ENCODE results near the gene DEUP1. TPM values are rescaled to one million over a fixed set of nuclear protein-coding genes. Genes with fewer than 3 reads are reported as not detected.

DEUP1 gene
- total and polyA plus RNA-seq, 2 donors (not counting 1 experiment from before 2014, with no cell fraction given), result not detected

DNA sequence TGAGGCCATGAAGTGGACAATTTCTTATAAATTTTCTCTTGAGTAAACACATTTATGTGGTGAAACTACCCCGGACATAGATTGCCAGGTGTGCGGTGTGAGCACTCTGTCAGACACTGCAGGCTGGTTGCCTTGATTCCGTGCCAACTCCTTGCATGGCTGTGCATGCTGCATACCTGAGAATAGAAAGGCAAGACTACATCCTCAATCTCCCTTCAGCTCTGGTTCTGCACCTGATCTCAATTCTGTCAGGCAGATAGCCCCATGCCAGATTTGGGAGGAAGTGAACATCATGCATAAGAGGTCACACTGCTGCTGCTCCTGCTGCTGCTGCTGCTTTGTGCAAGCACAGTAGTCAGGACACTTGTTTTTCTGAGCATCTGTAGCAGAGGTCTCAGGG is 42.5 kb upstream of the DEUP1 start:
- no peak for TF ChIP-seq EZH2 (IDR thresholded peaks at IDR 0.05; ENCODE audit: low read length, missing control alignments)
- TF ChIP-seq, protein P1, sequence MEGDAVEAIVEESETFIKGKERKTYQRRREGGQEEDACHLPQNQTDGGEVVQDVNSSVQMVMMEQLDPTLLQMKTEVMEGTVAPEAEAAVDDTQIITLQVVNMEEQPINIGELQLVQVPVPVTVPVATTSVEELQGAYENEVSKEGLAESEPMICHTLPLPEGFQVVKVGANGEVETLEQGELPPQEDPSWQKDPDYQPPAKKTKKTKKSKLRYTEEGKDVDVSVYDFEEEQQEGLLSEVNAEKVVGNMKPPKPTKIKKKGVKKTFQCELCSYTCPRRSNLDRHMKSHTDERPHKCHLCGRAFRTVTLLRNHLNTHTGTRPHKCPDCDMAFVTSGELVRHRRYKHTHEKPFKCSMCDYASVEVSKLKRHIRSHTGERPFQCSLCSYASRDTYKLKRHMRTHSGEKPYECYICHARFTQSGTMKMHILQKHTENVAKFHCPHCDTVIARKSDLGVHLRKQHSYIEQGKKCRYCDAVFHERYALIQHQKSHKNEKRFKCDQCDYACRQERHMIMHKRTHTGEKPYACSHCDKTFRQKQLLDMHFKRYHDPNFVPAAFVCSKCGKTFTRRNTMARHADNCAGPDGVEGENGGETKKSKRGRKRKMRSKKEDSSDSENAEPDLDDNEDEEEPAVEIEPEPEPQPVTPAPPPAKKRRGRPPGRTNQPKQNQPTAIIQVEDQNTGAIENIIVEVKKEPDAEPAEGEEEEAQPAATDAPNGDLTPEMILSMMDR (conservative IDR thresholded peaks at IDR 0.05 in 1 of 2, IDR thresholded peaks at IDR 0.05 in 1 of 2; ENCODE audit: low read depth in 1 of 2, low read length in 2 of 2), result no peak

DNA sequence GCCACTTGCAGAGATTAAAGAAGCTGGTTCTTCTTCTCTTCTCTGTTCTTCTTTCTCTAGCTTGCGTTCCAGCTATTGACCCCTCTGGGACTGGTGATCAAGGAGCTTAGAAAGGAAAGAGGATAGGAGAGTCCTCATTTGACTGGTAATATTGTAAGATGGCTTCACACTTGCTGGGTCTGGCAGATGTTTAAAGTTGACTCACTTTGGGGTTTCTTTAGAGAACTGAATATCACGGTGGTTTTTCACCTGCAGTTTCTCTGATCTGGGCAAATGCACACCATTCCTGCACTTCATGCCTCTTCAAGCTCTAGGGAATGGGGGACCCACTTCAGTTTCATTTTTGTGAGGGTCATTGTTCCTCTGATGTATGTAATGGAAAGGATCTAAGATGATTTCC is 41.8 kb upstream of the DEUP1 start:
- TF ChIP-seq EZH2 (IDR thresholded peaks at IDR 0.05; ENCODE audit: low read length, missing control alignments), result no peak
- TF ChIP-seq, protein P1 (conservative IDR thresholded peaks at IDR 0.05 in 1 of 2, IDR thresholded peaks at IDR 0.05 in 1 of 2; ENCODE audit: low read depth in 1 of 2, low read length in 2 of 2), result no peak
- no peak overlapping the region for H3K9ac ChIP-seq (ENCODE audit: insufficient read depth, low read length)
- H2AFZ ChIP-seq (ENCODE audit: low read length), result no peak overlapping the region
- no peaks in the 10 kb centered on the region for H3K36me3 ChIP-seq (ENCODE audit: control insufficient read depth, insufficient read depth, low read length)
- no peak overlapping the region for H3K4me3 ChIP-seq (replicated peaks in 1 of 4; ENCODE audit: control extremely low read depth in 1 of 4, insufficient read depth in 1 of 4, low read depth in 3 of 4, low read length in 4 of 4)
- no peak for DNase-seq (ENCODE audit: low read depth in 2 of 2)
- H3K4me1 ChIP-seq (ENCODE audit: control insufficient read depth, extremely low read depth, insufficient read depth, low read length), result no peaks in the 10 kb centered on the region
- H3K4me2 ChIP-seq (ENCODE audit: extremely low read depth, insufficient read depth, low read length), result no peak overlapping the region
- H3K9me3 ChIP-seq (ENCODE audit: control insufficient read depth, insufficient read depth, low read depth, low read length), result no peaks in the 10 kb centered on the region
- no peaks in the 10 kb centered on the region for H4K20me1 ChIP-seq (ENCODE audit: control insufficient read depth, extremely low read depth, insufficient read depth, low read length)
- no peaks in the 10 kb centered on the region for H3K27me3 ChIP-seq (ENCODE audit: control insufficient read depth, insufficient read depth, low read length)
- H3K27ac ChIP-seq (ENCODE audit: insufficient read depth, low read length), result no peak overlapping the region
- H3K79me2 ChIP-seq (ENCODE audit: control insufficient read depth, insufficient read depth, low read length), result no peaks in the 10 kb centered on the region

More for the DNA sequence above, 42.5 kb upstream of the DEUP1 start:
- no peaks in the 10 kb centered on the region for H4K20me1 ChIP-seq (ENCODE audit: control insufficient read depth, extremely low read depth, insufficient read depth, low read length)
- no peak overlapping the region for H3K9ac ChIP-seq (ENCODE audit: insufficient read depth, low read length)
- no peaks in the 10 kb centered on the region for H3K27me3 ChIP-seq (ENCODE audit: control insufficient read depth, insufficient read depth, low read length)
- H3K9me3 ChIP-seq (ENCODE audit: control insufficient read depth, insufficient read depth, low read depth, low read length), result no peaks in the 10 kb centered on the region
- H3K4me1 ChIP-seq (ENCODE audit: control insufficient read depth, extremely low read depth, insufficient read depth, low read length), result no peaks in the 10 kb centered on the region
- H2AFZ ChIP-seq (ENCODE audit: low read length), result no peak overlapping the region
- no peak for DNase-seq (ENCODE audit: low read depth in 2 of 2)
- H3K79me2 ChIP-seq (ENCODE audit: control insufficient read depth, insufficient read depth, low read length), result no peaks in the 10 kb centered on the region
- no peak overlapping the region for H3K4me2 ChIP-seq (ENCODE audit: extremely low read depth, insufficient read depth, low read length)
- H3K4me3 ChIP-seq (replicated peaks in 1 of 4; ENCODE audit: control extremely low read depth in 1 of 4, insufficient read depth in 1 of 4, low read depth in 3 of 4, low read length in 4 of 4), result no peak overlapping the region
- H3K27ac ChIP-seq (ENCODE audit: insufficient read depth, low read length), result no peak overlapping the region
- H3K36me3 ChIP-seq (ENCODE audit: control insufficient read depth, insufficient read depth, low read length), result no peaks in the 10 kb centered on the region

DNA sequence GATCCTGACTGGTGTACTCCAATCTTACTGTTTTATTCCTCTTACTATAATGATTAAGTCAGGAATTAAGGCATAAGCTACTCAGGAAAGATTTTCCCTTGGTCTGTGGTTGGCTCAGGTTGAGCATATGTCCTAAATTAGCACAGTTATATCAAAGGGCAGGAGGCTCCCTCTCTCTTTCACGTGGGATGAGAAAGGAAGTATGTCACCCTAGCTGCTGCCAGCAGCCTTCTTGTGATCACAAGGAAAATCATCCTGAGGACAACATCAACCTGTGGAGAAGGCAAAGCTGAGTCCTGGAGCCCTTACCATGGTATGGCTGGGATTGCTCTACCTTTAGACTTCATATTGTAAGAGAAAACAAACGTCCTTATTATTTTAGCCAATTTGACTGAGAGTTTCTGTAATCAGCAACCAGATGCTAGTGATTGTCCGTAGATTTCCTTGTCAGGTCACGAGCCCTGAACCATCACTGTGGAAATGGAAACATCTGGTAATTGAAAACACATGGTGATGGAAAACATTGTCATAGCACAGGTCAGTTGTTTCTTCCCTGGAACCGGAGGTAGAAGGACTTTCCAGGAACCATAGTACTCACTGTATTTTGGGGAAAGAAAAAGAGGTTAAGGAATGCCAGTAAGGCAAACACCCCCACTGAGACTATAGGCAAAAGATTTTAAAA is 40.6 kb upstream of the DEUP1 start:
- TF ChIP-seq, protein P1 (conservative IDR thresholded peaks at IDR 0.05 in 1 of 2, IDR thresholded peaks at IDR 0.05 in 1 of 2; ENCODE audit: low read depth in 1 of 2, low read length in 2 of 2), result no peak
- no peak for TF ChIP-seq EZH2 (IDR thresholded peaks at IDR 0.05; ENCODE audit: low read length, missing control alignments)
- no peaks in the 10 kb centered on the region for H4K20me1 ChIP-seq (ENCODE audit: control insufficient read depth, extremely low read depth, insufficient read depth, low read length)
- no peak overlapping the region for H3K9ac ChIP-seq (ENCODE audit: insufficient read depth, low read length)
- no peaks in the 10 kb centered on the region for H3K79me2 ChIP-seq (ENCODE audit: control insufficient read depth, insufficient read depth, low read length)
- no peak overlapping the region for H3K27ac ChIP-seq (ENCODE audit: insufficient read depth, low read length)
- H3K4me3 ChIP-seq (replicated peaks in 1 of 4; ENCODE audit: control extremely low read depth in 1 of 4, insufficient read depth in 1 of 4, low read depth in 3 of 4, low read length in 4 of 4), result no peak overlapping the region
- no peaks in the 10 kb centered on the region for H3K36me3 ChIP-seq (ENCODE audit: control insufficient read depth, insufficient read depth, low read length)
- no peaks in the 10 kb centered on the region for H3K4me1 ChIP-seq (ENCODE audit: control insufficient read depth, extremely low read depth, insufficient read depth, low read length)
- H2AFZ ChIP-seq (ENCODE audit: low read length), result no peak overlapping the region
- no peaks in the 10 kb centered on the region for H3K9me3 ChIP-seq (ENCODE audit: control insufficient read depth, insufficient read depth, low read depth, low read length)
- DNase-seq (ENCODE audit: low read depth in 2 of 2), result no peak
- H3K27me3 ChIP-seq (ENCODE audit: control insufficient read depth, insufficient read depth, low read length), result no peaks in the 10 kb centered on the region
- no peak overlapping the region for H3K4me2 ChIP-seq (ENCODE audit: extremely low read depth, insufficient read depth, low read length)
